HepG2 (cell line): ENCODE measurements around the gene BCL2.

Source experiments
- CREB1 ChIP-seq, 2 experiments: fragments of 450-650 bp in 1 of 2; IDR thresholded peaks; 2 replicates each; pipeline ENCODE4 v1.6.1; 2016 to 2017; ENCODE audit warnings: control low read depth in 1 of 2, mild to moderate bottlenecking in 1 of 2, missing compliant biosample characterization in 1 of 2, missing genetic modification characterization in 1 of 2
- EP300 ChIP-seq, 3 experiments: sonication (generic) in 1 of 3; formaldehyde crosslinking in 1 of 3; IDR thresholded peaks; 2 replicates each; pipeline versions ENCODE4 v1.5.1 to v1.6.1; 2011 to 2020; ENCODE audit warnings: low read depth in 2 of 3, low read length in 2 of 3, borderline replicate concordance in 1 of 3, improper control_type of control experiment in 1 of 3, mild to moderate bottlenecking in 1 of 3, missing genetic modification reagents in 1 of 3, moderate library complexity in 1 of 3
- MED8 ChIP-seq: sonication (generic); formaldehyde crosslinking; IDR thresholded peaks from 2 replicates; pipeline ENCODE4 v1.8.1; 2023; ENCODE audit warnings: mild to moderate bottlenecking, missing genetic modification reagents; ENCODE audit not compliant: insufficient replicate concordance
- TF ChIP-seq, protein P1 (sequence below), 2 experiments: IDR thresholded peaks; 2 replicates each; pipeline ENCODE4 v1.6.1; 2011 to 2012; ENCODE audit warnings: low read length in 2 of 2, borderline replicate concordance in 1 of 2, low read depth in 1 of 2, mild to moderate bottlenecking in 1 of 2, moderate library complexity in 1 of 2
- TF ChIP-seq, protein P2 (sequence below): sonication (generic); formaldehyde crosslinking; IDR thresholded peaks from 2 replicates; pipeline ENCODE4 v1.5.0; 2020; ENCODE audit warnings: mild to moderate bottlenecking, missing genetic modification reagents, moderate library complexity

DNA sequence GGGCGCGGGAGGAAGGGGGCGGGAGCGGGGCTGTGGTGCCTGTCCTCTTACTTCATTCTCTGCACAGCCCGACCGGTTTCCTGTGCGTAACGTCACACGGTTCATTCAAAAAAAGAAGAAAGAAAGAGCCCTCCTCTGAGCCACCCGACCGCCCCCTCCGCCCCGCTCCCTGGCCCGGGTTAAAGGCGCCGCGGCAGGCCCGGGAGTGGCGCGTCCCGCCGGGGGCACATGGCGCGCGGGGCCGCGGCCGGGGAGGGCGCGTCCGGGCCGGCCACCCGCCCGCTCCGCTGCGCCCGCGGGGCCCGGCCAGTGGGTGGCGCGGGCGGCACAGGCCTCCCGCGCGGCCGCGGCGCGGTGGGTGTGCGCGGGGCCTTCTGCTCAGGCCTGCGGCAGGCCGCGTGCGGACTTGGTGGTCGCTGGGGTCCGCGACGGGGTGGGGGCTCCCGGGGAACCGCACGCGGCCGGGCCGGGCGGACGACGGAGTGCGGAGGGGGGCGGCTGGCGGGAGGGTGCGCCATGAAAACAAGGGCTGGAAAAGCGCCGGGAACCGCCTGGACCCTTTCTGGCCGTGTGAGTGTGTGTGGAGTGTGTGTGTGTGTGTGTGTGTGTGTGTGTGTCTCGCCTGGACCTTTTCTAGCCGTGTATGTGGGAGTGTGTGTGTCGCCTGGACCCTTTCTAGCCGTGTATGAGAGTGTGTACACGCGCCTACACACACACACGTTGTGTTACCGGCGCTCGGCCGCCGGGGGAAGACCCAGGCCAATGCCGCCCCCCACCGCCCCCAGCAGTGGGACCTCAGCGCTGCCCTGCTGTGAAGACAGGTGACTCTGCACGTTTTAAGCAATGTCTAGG lies 780 bp upstream of the BCL2 start:
- TF ChIP-seq EP300 (IDR thresholded peaks at IDR 0.05; ENCODE audit: low read depth in 2 of 2, low read length in 2 of 2) (no peak), EP300 (CRISPR knock-in tag; IDR thresholded peaks at IDR 0.05; ENCODE audit: borderline replicate concordance) (no peak), CREB1 (IDR thresholded peaks at IDR 0.05) (no peak), CREB1 (CRISPR knock-in tag; IDR thresholded peaks at IDR 0.05) (no peak), MED8 (CRISPR knock-in tag) (no peak)
- TF ChIP-seq, protein P1, sequence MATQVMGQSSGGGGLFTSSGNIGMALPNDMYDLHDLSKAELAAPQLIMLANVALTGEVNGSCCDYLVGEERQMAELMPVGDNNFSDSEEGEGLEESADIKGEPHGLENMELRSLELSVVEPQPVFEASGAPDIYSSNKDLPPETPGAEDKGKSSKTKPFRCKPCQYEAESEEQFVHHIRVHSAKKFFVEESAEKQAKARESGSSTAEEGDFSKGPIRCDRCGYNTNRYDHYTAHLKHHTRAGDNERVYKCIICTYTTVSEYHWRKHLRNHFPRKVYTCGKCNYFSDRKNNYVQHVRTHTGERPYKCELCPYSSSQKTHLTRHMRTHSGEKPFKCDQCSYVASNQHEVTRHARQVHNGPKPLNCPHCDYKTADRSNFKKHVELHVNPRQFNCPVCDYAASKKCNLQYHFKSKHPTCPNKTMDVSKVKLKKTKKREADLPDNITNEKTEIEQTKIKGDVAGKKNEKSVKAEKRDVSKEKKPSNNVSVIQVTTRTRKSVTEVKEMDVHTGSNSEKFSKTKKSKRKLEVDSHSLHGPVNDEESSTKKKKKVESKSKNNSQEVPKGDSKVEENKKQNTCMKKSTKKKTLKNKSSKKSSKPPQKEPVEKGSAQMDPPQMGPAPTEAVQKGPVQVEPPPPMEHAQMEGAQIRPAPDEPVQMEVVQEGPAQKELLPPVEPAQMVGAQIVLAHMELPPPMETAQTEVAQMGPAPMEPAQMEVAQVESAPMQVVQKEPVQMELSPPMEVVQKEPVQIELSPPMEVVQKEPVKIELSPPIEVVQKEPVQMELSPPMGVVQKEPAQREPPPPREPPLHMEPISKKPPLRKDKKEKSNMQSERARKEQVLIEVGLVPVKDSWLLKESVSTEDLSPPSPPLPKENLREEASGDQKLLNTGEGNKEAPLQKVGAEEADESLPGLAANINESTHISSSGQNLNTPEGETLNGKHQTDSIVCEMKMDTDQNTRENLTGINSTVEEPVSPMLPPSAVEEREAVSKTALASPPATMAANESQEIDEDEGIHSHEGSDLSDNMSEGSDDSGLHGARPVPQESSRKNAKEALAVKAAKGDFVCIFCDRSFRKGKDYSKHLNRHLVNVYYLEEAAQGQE (IDR thresholded peaks at IDR 0.05; ENCODE audit: borderline replicate concordance in 1 of 2, low read depth in 1 of 2, low read length in 2 of 2), result no peak
- TF ChIP-seq, protein P2, sequence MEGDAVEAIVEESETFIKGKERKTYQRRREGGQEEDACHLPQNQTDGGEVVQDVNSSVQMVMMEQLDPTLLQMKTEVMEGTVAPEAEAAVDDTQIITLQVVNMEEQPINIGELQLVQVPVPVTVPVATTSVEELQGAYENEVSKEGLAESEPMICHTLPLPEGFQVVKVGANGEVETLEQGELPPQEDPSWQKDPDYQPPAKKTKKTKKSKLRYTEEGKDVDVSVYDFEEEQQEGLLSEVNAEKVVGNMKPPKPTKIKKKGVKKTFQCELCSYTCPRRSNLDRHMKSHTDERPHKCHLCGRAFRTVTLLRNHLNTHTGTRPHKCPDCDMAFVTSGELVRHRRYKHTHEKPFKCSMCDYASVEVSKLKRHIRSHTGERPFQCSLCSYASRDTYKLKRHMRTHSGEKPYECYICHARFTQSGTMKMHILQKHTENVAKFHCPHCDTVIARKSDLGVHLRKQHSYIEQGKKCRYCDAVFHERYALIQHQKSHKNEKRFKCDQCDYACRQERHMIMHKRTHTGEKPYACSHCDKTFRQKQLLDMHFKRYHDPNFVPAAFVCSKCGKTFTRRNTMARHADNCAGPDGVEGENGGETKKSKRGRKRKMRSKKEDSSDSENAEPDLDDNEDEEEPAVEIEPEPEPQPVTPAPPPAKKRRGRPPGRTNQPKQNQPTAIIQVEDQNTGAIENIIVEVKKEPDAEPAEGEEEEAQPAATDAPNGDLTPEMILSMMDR (CRISPR knock-in tag), result no peak
